ENCODE data around the gene R3HCC1L.

Gene R3HCC1L

GRCh38 chr10:98269435-98269912, 135.0 kb downstream of the R3HCC1L start:
- ATAC-seq (no peak), DNase-seq (no peak)
- no peaks in the 10 kb centered on the region for H3K9me3 Mint-ChIP-seq
- no peaks in the 10 kb centered on the region for H3K4me1 Mint-ChIP-seq
- H3K27me3 Mint-ChIP-seq, result peaks cover 27% of the 10 kb centered on the region
- no peaks in the 10 kb centered on the region for H3K36me3 Mint-ChIP-seq (ENCODE audit: low read depth)
- H3K27ac Mint-ChIP-seq, result no peak overlapping the region
- H3K4me3 Mint-ChIP-seq, result no peak overlapping the region

DNA sequence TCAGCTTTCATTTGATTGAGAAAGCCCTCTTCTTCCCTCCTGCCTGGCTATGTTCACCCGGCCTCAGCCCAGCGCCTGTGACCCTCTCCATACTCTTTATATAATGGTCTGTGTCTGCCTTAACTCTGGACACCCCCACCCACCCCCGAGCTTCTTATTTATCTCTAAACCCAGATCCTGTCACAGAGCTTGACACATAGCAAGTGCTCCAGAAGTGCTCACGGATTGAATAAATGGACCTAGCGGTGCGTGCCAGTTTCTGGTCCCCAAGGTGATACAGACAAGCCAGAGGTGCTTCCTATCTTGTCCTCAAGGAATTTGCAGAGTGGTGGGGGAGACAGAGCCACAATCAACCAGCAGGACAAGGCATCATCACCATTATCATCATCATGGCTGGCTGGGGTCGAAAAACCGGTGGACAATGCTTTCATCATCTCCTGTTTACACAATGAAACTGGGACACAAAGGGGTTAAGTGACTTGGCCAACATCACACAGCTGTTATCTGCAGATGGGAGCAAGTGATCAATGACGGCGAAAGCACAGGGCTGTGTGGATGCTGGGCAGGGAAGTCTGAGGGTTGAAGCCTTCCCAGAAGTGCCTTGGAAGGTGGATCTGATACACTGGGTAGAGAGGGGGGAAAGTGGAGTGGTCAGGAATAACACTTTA, 135.8 kb downstream of the R3HCC1L start:
- Mint-ChIP-seq H3K4me1 (no peaks in the 10 kb centered on the region), H3K27ac (no peak overlapping the region), H3K9me3 (no peaks in the 10 kb centered on the region), H3K36me3 (ENCODE audit: low read depth) (no peaks in the 10 kb centered on the region), H3K27me3 (peaks cover 27% of the 10 kb centered on the region), H3K4me3 (no peak overlapping the region)
- ATAC-seq, result no peak
- DNase-seq, result no peak

- H3K4me3 Mint-ChIP-seq, result no peak overlapping the region
- H3K36me3 Mint-ChIP-seq (ENCODE audit: low read depth), result no peaks in the 10 kb centered on the region
- H3K4me1 Mint-ChIP-seq, result no peaks in the 10 kb centered on the region
- H3K27me3 Mint-ChIP-seq, result peaks cover 27% of the 10 kb centered on the region
- H3K9me3 Mint-ChIP-seq, result no peaks in the 10 kb centered on the region
- no peak overlapping the region for H3K27ac Mint-ChIP-seq
- DNase-seq, result no peak
- no peak for ATAC-seq
Observed at GRCh38 chr10:98270786-98271185, 136.3 kb downstream of the R3HCC1L start.

DNA sequence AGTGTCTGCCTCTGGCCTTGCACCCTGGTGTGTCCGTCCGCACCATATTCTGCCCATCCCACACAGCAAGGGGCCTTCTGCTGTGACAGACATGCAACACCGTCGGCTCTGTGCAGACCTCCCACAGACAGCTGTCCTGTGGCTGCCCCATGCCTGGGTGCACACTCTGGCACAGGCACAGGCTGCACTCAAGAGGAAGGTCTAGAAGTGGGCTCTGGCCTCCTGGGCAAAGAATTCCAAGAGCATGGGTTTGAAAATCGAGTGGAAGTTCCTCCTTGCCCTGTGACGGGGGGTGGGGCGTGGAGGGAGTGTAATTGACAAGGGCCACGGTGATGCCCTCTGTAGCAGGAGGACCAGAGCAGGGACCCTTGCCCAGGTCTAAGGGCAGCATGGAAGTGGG, 137.8 kb downstream of the R3HCC1L start:
- Mint-ChIP-seq H3K4me1 (no peaks in the 10 kb centered on the region), H3K27me3 (peaks cover 16% of the 10 kb centered on the region), H3K9me3 (no peaks in the 10 kb centered on the region), H3K27ac (no peak overlapping the region), H3K36me3 (ENCODE audit: low read depth) (no peaks in the 10 kb centered on the region), H3K4me3 (no peak overlapping the region)
- DNase-seq, result no peak
- no peak for ATAC-seq

DNA sequence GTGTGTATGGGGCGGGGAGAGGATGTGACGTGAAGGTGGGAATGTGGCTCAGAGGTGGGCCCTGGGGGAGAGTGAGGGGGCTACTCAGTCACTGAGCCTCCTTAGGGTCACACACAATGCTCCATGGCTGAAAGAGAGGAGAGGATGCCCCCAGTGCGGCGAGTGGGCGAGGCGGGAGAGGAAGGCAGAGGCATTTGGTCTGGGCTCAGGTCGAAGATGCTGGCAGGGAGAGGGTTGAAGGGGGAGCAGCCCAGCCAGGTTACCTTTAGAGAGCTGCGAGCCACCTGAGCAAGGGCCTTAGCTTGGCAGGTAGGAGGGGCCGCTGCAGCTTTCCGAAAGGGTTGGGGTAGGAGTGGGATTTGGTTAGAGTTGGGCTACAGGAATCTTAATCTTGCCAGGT, 138.2 kb downstream of the R3HCC1L start:
- no peak overlapping the region for H3K27ac Mint-ChIP-seq
- H3K36me3 Mint-ChIP-seq (ENCODE audit: low read depth), result no peaks in the 10 kb centered on the region
- ATAC-seq (no peak), DNase-seq (no peak)
- H3K4me1 Mint-ChIP-seq, result no peaks in the 10 kb centered on the region
- H3K4me3 Mint-ChIP-seq, result no peak overlapping the region
- no peaks in the 10 kb centered on the region for H3K9me3 Mint-ChIP-seq
- H3K27me3 Mint-ChIP-seq, result peaks cover 14% of the 10 kb centered on the region

GRCh38 chr10:98273057-98273850, 138.8 kb downstream of the R3HCC1L start:
- Mint-ChIP-seq H3K27me3 (peaks cover 13% of the 10 kb centered on the region), H3K36me3 (ENCODE audit: low read depth) (no peaks in the 10 kb centered on the region), H3K4me1 (no peaks in the 10 kb centered on the region), H3K4me3 (no peak overlapping the region), H3K27ac (no peak overlapping the region), H3K9me3 (no peaks in the 10 kb centered on the region)
- DNase-seq (no peak), ATAC-seq (no peak)

GRCh38 chr10:98274562-98274961, 140.1 kb downstream of the R3HCC1L start:
- Mint-ChIP-seq H3K36me3 (ENCODE audit: low read depth) (no peaks in the 10 kb centered on the region), H3K4me1 (no peaks in the 10 kb centered on the region), H3K27ac (no peak overlapping the region), H3K9me3 (no peaks in the 10 kb centered on the region), H3K4me3 (no peak overlapping the region), H3K27me3 (peaks cover 11% of the 10 kb centered on the region)
- DNase-seq (no peak), ATAC-seq (no peak)

GRCh38 chr10:98276311-98276710, 141.9 kb downstream of the R3HCC1L start:
- Mint-ChIP-seq H3K4me1 (no peaks in the 10 kb centered on the region), H3K27me3 (peaks cover 10% of the 10 kb centered on the region), H3K4me3 (no peak overlapping the region), H3K27ac (no peak overlapping the region), H3K36me3 (ENCODE audit: low read depth) (no peaks in the 10 kb centered on the region), H3K9me3 (peaks cover 5% of the 10 kb centered on the region)
- DNase-seq (no peak), ATAC-seq (no peak)

- H3K9me3 Mint-ChIP-seq, result peaks cover 9% of the 10 kb centered on the region
- no peak for ATAC-seq
- no peaks in the 10 kb centered on the region for H3K36me3 Mint-ChIP-seq (ENCODE audit: low read depth)
- H3K4me1 Mint-ChIP-seq, result no peaks in the 10 kb centered on the region
- no peak for DNase-seq
- no peak overlapping the region for H3K27ac Mint-ChIP-seq
- no peak overlapping the region for H3K4me3 Mint-ChIP-seq
- peaks cover 8% of the 10 kb centered on the region for H3K27me3 Mint-ChIP-seq
Observed at GRCh38 chr10:98285416-98285815, 151.0 kb downstream of the R3HCC1L start.

GRCh38 chr10:98286419-98286818, 152.0 kb downstream of the R3HCC1L start:
- no peaks in the 10 kb centered on the region for H3K36me3 Mint-ChIP-seq (ENCODE audit: low read depth)
- no peak overlapping the region for H3K4me3 Mint-ChIP-seq
- peaks cover 8% of the 10 kb centered on the region for H3K27me3 Mint-ChIP-seq
- no peak overlapping the region for H3K27ac Mint-ChIP-seq
- H3K9me3 Mint-ChIP-seq, result peaks cover 3% of the 10 kb centered on the region
- no peaks in the 10 kb centered on the region for H3K4me1 Mint-ChIP-seq
- DNase-seq, result no peak
- no peak for ATAC-seq

DNA sequence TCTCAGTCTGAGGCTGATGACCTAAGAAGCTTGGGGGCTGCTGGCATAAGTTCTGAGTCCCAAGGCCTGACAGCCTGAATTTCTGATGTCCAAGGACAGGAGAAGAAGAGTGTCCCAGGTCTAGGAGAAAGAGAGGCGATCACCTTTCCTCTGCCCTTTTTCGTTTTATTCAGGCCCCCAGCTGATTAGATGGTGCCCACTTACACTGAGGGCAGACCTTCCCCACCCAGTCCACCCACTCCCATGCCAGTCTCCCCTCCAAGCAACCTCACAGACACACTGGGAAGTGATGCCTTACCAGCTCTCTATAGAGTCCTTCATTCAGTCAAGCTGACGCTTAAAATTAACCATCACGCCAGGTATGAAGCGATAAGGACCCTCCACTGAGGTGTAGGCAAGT, 152.9 kb downstream of the R3HCC1L start:
- H3K9me3 Mint-ChIP-seq, result no peaks in the 10 kb centered on the region
- H3K4me1 Mint-ChIP-seq, result no peaks in the 10 kb centered on the region
- peaks cover 6% of the 10 kb centered on the region for H3K27me3 Mint-ChIP-seq
- ATAC-seq (no peak), DNase-seq (no peak)
- H3K36me3 Mint-ChIP-seq (ENCODE audit: low read depth), result no peaks in the 10 kb centered on the region
- H3K27ac Mint-ChIP-seq, result no peak overlapping the region
- H3K4me3 Mint-ChIP-seq, result no peak overlapping the region

DNA sequence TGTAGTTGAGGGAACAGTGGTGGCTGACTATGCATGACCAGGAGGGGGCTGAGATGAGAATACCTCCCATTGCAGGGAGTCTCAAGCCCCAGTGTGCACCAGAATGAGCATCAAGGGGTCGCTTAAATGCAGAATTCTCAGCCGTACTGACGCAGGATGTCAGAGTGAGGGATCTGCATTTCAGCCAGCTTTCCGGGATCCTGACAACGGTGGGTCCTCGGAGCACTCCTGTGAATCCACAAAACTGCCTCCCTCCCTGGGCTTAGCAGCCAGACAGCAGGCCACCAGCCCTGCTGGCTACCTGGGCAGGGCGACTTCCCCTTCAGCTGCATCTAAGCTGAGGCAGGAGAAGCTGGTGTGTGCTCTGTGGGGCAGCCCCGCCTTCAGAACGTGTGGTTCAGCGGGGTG, 155.3 kb downstream of the R3HCC1L start:
- Mint-ChIP-seq H3K4me1 (no peaks in the 10 kb centered on the region), H3K36me3 (ENCODE audit: low read depth) (no peaks in the 10 kb centered on the region)
- ATAC-seq, result no peak

DNA sequence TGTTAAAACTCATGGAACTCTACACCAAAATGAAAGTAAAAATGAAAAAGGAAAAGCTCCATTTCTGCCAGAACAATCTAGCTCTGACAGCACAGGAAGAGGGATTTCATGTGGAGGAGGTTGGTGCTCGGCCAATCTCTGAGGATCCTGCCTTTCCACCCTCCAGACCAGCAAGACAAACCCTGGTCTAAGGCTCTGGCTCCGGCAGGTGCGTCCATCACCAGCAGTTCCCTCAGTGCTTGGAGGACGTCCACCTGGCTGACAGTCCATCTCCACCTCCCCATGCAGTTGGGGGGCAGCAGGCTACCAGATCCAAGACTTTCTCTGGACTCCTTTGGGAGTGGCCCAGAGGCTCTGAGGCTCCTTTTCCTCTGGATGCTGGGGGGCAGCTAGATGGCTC, 158.5 kb downstream of the R3HCC1L start:
- Mint-ChIP-seq H3K4me1 (no peaks in the 10 kb centered on the region), H3K9me3 (no peaks in the 10 kb centered on the region), H3K27me3 (peaks cover 6% of the 10 kb centered on the region), H3K4me3 (no peak overlapping the region), H3K27ac (no peak overlapping the region), H3K36me3 (ENCODE audit: low read depth) (no peaks in the 10 kb centered on the region)
- ATAC-seq (no peak), DNase-seq (no peak)

More for the DNA sequence above, 155.3 kb downstream of the R3HCC1L start:
- Mint-ChIP-seq H3K9me3 (no peaks in the 10 kb centered on the region), H3K4me3 (no peak overlapping the region), H3K27me3 (peaks cover 2% of the 10 kb centered on the region), H3K27ac (no peak overlapping the region)
- no peak for DNase-seq

DNA sequence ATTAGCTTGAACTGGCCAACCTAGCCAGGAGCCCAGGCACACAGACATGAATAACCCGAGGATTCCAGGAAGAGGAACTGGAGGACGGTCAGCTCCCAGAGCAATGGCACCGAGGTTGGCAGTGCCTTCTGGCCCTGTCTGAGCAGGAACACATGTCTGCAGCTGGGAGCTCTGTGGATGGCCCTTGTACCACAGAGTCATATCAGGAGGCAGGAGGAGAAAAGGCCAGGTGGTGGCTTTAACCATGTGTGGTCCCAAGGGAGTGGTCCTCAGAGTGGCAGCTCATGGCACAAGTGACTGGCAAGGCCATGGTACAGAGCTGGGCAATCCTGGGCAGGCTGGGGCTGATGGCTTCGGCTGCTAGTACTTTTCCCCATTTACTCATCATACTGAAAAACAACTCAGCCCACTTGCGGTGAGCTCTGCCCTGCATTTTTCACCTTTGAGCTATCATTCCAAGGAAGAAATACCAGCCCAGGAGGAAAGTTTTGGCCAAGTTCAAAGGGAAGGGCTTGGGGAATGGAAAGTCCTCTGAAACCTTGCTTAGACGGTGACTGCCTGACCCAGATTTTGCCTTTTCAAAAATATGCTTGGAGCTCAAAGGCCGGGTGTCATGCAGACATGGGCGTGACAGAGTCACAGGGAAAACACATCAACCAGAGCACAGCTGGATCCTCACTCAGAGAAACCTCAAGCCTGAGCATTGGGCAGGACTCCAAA, 159.3 kb downstream of the R3HCC1L start:
- H3K27ac Mint-ChIP-seq, result no peak overlapping the region
- H3K27me3 Mint-ChIP-seq, result peaks cover 7% of the 10 kb centered on the region
- DNase-seq (no peak), ATAC-seq (no peak)
- no peaks in the 10 kb centered on the region for H3K36me3 Mint-ChIP-seq (ENCODE audit: low read depth)
- no peaks in the 10 kb centered on the region for H3K4me1 Mint-ChIP-seq
- H3K9me3 Mint-ChIP-seq, result no peaks in the 10 kb centered on the region
- no peak overlapping the region for H3K4me3 Mint-ChIP-seq

DNA sequence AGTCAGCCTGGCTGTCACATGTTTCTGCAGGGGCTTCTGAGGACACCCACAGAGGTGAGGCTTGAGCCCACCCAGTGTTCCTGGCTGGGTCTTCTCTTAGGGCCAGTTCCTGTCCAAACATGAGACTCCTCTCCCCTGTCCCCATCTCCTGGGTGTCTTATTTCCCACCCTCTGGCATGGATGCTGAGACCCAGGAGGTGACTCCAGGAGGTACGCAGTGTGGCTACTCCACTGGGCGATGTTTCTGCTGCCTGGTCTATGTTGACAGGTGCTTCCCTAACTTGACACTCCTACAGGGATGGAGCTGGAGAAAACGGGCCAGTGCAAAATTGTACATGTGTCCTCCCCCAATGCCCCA, 159.8 kb downstream of the R3HCC1L start:
- DNase-seq (no peak), ATAC-seq (no peak)
- Mint-ChIP-seq H3K9me3 (no peaks in the 10 kb centered on the region), H3K36me3 (ENCODE audit: low read depth) (no peaks in the 10 kb centered on the region), H3K27me3 (peaks cover 7% of the 10 kb centered on the region), H3K4me3 (no peak overlapping the region), H3K4me1 (no peaks in the 10 kb centered on the region), H3K27ac (no peak overlapping the region)
